Lower leg skin (tissue), 3 donors: ENCODE data around the gene GSTA1.

Experiments
- CTCF ChIP-seq, 3 donors: fragments of 450-650 bp; IDR thresholded peaks; one replicate each; pipeline ENCODE4 v1.5.1; 2016; ENCODE audit warnings: antibody characterized with exemption in 3 of 3, mild to moderate bottlenecking in 3 of 3, moderate library complexity in 2 of 3
- POLR2A ChIP-seq, 2 donors: fragments of 450-650 bp; IDR thresholded peaks; one replicate each; pipeline ENCODE4 v1.6.1; 2016 to 2017; ENCODE audit warnings: antibody characterized with exemption in 2 of 2, mild to moderate bottlenecking in 1 of 2, moderate library complexity in 1 of 2

- no peak for TF ChIP-seq CTCF (IDR thresholded peaks at IDR 0.05)
- TF ChIP-seq POLR2A (IDR thresholded peaks at IDR 0.05): no peak
These were observed 810 bp downstream of the GSTA1 start for GRCh38 chr6:52802806-52803205.
